GM19455 (cell line): ENCODE data around the gene SNX5.

Experiments used
- ATAC-seq: cut with Tn5 transposase; IDR thresholded peaks from one replicate; pipeline ENCODE4 v1.9.1; 2021; ENCODE audit not compliant: unreplicated experiment

SNX5 gene

GRCh38 chr20:17992847-17993513, 24.4 kb upstream of the SNX5 start:
- no peak for ATAC-seq

- ATAC-seq = peak; percentile 48
Measured at GRCh38 chr20:17992224-17992637, 23.6 kb upstream of the SNX5 start.

GRCh38 chr20:17990278-17990972, 21.8 kb upstream of the SNX5 start:
- ATAC-seq = no peak

GRCh38 chr20:17987988-17988387, 19.4 kb upstream of the SNX5 start:
- ATAC-seq = no peak

GRCh38 chr20:17985388-17986018, 16.9 kb upstream of the SNX5 start:
- ATAC-seq = no peak

GRCh38 chr20:17976305-17976704, 7.7 kb upstream of the SNX5 start:
- no peak for ATAC-seq

- ATAC-seq = no peak
Measured at GRCh38 chr20:17972121-17972520, 3.5 kb upstream of the SNX5 start.

- ATAC-seq = no peak
Measured at GRCh38 chr20:17971300-17972013, 2.9 kb upstream of the SNX5 start.

GRCh38 chr20:17969884-17970409, 1.4 kb upstream of the SNX5 start:
- ATAC-seq = no peak

GRCh38 chr20:17969278-17969883, 787 bp upstream of the SNX5 start:
- ATAC-seq = peak; percentile 4

GRCh38 chr20:17967521-17968365, 851 bp downstream of the SNX5 start:
- ATAC-seq = peak; percentile 4

GRCh38 chr20:17966432-17967310, 1.9 kb downstream of the SNX5 start:
- no peak for ATAC-seq

GRCh38 chr20:17965042-17965697, 3.4 kb downstream of the SNX5 start:
- no peak for ATAC-seq

GRCh38 chr20:17964632-17965031, 4.0 kb downstream of the SNX5 start:
- no peak for ATAC-seq

- no peak for ATAC-seq
Measured at GRCh38 chr20:17964073-17964472, 4.5 kb downstream of the SNX5 start.

- no peak for ATAC-seq
Measured at GRCh38 chr20:17963114-17963897, 5.3 kb downstream of the SNX5 start.

GRCh38 chr20:17961587-17961940, 7.0 kb downstream of the SNX5 start:
- no peak for ATAC-seq
